Measurements from ENCODE around the gene IL1RL1.

Gene IL1RL1

DNA sequence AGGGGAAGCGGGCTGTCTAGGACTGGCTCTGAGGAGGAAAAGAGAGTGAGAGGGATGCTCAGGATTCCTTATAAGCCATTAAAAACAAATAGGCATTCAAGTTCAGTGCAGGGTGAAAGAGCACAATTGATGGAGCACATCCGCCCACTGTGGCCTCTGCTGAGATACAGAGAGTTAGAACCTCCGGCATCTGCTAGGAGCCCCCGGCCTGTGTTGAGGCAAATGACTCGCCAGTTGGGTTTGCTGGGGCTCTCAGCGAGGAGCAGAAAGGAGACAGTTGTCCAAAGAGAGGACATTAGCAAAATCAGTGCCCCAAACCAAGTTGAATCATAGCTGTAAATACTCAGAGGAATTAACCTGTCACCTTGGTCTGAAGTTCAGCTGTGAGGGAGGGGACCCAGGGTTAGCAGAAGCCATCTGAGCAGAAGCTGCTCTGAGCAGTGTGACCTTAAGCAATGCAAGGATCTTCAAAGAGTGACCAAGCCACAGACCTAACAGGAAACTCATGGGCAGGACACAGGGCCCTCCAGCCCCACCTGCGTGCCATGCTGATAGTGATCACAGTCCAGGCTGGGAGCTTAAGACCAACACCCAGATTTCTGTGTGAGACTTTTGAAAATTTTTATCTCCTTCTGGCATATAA, 88.3 kb downstream of the IL1RL1 start (continued):
- TF ChIP-seq SP2 (tag by site-specific recombination; IDR thresholded peaks at IDR 0.05) (no peak), RBAK (tag by site-specific recombination; IDR thresholded peaks at IDR 0.05) (no peak), ZBTB8A (tag by site-specific recombination; IDR thresholded peaks at IDR 0.05) (no peak)
- TF ChIP-seq, protein P1, sequence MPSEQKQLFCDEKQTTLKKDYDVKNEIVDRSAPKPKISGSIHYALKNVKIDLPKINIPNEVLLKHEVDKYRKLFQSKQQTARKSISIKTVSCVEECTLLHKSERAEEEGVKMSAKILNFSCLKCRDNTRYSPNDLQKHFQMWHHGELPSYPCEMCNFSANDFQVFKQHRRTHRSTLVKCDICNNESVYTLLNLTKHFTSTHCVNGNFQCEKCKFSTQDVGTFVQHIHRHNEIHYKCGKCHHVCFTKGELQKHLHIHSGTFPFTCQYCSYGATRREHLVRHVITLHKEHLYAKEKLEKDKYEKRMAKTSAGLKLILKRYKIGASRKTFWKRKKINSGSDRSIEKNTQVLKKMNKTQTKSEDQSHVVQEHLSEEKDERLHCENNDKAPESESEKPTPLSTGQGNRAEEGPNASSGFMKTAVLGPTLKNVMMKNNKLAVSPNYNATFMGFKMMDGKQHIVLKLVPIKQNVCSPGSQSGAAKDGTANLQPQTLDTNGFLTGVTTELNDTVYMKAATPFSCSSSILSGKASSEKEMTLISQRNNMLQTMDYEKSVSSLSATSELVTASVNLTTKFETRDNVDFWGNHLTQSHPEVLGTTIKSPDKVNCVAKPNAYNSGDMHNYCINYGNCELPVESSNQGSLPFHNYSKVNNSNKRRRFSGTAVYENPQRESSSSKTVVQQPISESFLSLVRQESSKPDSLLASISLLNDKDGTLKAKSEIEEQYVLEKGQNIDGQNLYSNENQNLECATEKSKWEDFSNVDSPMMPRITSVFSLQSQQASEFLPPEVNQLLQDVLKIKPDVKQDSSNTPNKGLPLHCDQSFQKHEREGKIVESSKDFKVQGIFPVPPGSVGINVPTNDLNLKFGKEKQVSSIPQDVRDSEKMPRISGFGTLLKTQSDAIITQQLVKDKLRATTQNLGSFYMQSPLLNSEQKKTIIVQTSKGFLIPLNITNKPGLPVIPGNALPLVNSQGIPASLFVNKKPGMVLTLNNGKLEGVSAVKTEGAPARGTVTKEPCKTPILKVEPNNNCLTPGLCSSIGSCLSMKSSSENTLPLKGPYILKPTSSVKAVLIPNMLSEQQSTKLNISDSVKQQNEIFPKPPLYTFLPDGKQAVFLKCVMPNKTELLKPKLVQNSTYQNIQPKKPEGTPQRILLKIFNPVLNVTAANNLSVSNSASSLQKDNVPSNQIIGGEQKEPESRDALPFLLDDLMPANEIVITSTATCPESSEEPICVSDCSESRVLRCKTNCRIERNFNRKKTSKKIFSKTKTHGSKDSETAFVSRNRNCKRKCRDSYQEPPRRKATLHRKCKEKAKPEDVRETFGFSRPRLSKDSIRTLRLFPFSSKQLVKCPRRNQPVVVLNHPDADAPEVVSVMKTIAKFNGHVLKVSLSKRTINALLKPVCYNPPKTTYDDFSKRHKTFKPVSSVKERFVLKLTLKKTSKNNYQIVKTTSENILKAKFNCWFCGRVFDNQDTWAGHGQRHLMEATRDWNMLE (tag by site-specific recombination; conservative IDR thresholded peaks at IDR 0.05; ENCODE audit: low read depth): no peak
- TF ChIP-seq, protein P2, sequence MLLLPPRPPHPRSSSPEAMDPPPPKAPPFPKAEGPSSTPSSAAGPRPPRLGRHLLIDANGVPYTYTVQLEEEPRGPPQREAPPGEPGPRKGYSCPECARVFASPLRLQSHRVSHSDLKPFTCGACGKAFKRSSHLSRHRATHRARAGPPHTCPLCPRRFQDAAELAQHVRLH (tag by site-specific recombination; IDR thresholded peaks at IDR 0.05): no peak

DNA sequence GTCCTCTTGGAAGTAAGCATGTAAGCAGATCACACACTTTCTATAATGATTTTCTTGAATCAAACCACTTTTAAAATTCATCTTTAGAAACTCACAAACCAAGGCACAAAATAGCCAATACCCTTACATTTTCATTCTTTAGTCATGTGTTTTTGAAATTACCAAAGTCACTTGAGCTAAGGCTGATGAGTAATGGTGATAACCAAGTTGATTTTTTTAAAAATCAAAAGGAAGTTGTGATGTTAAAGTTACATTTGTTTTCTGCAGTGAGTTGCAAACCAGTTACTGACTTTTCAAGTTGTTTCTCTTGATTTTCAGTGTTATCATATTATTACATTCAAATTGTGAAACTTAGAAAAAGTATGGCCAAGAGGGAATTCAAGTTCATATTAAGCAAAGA, 90.1 kb downstream of the IL1RL1 start:
- Histone ChIP-seq H3K27ac (ENCODE audit: extremely low read depth, low read depth, low read length) (no peak overlapping the region), H3K4me1 (ENCODE audit: control insufficient read depth, insufficient read depth, low read length) (no peaks in the 10 kb centered on the region), H3K9me3 (ENCODE audit: control insufficient read depth, insufficient read depth, low read depth, low read length) (no peaks in the 10 kb centered on the region), H3K36me3 (ENCODE audit: control insufficient read depth in 2 of 2, insufficient read depth in 1 of 2, low read length in 2 of 2) (no peaks in the 10 kb centered on the region), H3K4me3 (ENCODE audit: low read depth, low read length) (no peak overlapping the region)
- POLR2A ChIA-PET: no interaction called here
- no peak for TF ChIP-seq ZFP3 (tag by site-specific recombination; IDR thresholded peaks at IDR 0.05; ENCODE audit: low read depth)
- no peak for TF ChIP-seq ZNF169 (tag by site-specific recombination; IDR thresholded peaks at IDR 0.05)
- TF ChIP-seq SCRT1 (tag by site-specific recombination; IDR thresholded peaks at IDR 0.05; ENCODE audit: borderline replicate concordance): no peak
- TF ChIP-seq ZNF2 (tag by site-specific recombination; IDR thresholded peaks at IDR 0.05): no peak
- TF ChIP-seq ZNF544 (tag by site-specific recombination; IDR thresholded peaks at IDR 0.05): no peak
- TF ChIP-seq, protein P3, sequence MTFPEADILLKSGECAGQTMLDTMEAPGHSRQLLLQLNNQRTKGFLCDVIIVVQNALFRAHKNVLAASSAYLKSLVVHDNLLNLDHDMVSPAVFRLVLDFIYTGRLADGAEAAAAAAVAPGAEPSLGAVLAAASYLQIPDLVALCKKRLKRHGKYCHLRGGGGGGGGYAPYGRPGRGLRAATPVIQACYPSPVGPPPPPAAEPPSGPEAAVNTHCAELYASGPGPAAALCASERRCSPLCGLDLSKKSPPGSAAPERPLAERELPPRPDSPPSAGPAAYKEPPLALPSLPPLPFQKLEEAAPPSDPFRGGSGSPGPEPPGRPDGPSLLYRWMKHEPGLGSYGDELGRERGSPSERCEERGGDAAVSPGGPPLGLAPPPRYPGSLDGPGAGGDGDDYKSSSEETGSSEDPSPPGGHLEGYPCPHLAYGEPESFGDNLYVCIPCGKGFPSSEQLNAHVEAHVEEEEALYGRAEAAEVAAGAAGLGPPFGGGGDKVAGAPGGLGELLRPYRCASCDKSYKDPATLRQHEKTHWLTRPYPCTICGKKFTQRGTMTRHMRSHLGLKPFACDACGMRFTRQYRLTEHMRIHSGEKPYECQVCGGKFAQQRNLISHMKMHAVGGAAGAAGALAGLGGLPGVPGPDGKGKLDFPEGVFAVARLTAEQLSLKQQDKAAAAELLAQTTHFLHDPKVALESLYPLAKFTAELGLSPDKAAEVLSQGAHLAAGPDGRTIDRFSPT (tag by site-specific recombination; IDR thresholded peaks at IDR 0.05): no peak
- no peak for TF ChIP-seq ZNF626 (tag by site-specific recombination; IDR thresholded peaks at IDR 0.05)
- TF ChIP-seq ZBTB20 (tag by site-specific recombination; IDR thresholded peaks at IDR 0.05): no peak
- no peak for TF ChIP-seq ZNF747 (tag by site-specific recombination; IDR thresholded peaks at IDR 0.05)
- TF ChIP-seq KLF8 (tag by site-specific recombination; IDR thresholded peaks at IDR 0.05): no peak
- CTCF ChIA-PET: no interaction called here
